ENCODE results near the gene ASPG.

The ASPG gene

DNA sequence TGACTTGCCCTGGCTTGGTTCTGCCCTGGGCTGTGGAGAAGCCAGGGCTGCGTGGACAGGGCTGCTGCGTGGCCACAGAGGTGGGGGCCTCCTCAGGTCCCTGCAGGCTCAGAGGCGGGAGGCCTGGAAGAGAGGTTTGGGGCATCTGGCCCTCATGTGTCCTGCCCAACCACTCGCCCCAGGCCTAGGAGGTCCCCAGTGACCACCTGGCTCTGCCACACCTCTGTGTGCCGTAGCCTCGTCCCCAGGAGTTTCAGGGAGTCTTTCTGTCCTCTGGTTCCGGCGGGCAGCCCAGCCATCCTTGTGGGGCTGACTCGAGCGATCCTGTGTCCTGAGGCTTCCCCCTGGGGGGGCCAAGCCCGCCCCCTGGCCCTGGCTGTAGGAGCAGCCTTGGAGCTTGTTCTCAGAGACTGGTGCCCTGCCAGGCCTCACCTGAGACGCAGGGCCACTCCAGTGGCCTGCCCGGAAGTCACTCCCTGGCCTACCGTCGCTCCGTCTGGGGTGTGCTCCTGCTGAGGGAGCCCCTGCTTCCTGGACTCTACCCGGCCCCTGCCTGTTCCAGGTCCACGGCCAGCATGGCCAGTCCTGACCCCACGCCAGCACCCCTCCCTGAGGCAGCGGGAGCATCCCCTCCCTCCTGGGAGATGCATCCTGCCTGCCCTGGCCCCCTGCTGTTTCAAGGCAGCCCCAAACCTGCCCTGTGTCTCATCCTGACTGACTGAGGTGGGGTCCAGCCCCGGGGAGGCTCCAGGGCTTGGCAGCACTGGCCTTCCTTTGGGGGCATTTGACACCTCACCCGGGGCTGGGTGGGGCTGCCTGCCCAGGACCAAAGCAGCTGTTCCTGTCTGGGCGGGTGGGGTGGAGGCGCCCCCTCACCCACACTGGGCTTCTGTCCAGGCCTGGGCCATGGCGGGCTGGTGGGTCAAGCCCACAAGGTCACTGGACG is 13.9 kb downstream of the ASPG start:
- no peak for ATAC-seq
- no peak for TF ChIP-seq BACH2 (CRISPR knock-in tag; IDR thresholded peaks at IDR 0.05; ENCODE audit: borderline replicate concordance)
- TF ChIP-seq, protein P1, sequence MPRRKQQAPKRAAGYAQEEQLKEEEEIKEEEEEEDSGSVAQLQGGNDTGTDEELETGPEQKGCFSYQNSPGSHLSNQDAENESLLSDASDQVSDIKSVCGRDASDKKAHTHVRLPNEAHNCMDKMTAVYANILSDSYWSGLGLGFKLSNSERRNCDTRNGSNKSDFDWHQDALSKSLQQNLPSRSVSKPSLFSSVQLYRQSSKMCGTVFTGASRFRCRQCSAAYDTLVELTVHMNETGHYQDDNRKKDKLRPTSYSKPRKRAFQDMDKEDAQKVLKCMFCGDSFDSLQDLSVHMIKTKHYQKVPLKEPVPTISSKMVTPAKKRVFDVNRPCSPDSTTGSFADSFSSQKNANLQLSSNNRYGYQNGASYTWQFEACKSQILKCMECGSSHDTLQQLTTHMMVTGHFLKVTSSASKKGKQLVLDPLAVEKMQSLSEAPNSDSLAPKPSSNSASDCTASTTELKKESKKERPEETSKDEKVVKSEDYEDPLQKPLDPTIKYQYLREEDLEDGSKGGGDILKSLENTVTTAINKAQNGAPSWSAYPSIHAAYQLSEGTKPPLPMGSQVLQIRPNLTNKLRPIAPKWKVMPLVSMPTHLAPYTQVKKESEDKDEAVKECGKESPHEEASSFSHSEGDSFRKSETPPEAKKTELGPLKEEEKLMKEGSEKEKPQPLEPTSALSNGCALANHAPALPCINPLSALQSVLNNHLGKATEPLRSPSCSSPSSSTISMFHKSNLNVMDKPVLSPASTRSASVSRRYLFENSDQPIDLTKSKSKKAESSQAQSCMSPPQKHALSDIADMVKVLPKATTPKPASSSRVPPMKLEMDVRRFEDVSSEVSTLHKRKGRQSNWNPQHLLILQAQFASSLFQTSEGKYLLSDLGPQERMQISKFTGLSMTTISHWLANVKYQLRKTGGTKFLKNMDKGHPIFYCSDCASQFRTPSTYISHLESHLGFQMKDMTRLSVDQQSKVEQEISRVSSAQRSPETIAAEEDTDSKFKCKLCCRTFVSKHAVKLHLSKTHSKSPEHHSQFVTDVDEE (CRISPR knock-in tag; IDR thresholded peaks at IDR 0.05) = no peak
- TF ChIP-seq, protein P2, sequence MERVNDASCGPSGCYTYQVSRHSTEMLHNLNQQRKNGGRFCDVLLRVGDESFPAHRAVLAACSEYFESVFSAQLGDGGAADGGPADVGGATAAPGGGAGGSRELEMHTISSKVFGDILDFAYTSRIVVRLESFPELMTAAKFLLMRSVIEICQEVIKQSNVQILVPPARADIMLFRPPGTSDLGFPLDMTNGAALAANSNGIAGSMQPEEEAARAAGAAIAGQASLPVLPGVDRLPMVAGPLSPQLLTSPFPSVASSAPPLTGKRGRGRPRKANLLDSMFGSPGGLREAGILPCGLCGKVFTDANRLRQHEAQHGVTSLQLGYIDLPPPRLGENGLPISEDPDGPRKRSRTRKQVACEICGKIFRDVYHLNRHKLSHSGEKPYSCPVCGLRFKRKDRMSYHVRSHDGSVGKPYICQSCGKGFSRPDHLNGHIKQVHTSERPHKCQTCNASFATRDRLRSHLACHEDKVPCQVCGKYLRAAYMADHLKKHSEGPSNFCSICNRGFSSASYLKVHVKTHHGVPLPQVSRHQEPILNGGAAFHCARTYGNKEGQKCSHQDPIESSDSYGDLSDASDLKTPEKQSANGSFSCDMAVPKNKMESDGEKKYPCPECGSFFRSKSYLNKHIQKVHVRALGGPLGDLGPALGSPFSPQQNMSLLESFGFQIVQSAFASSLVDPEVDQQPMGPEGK (CRISPR knock-in tag; IDR thresholded peaks at IDR 0.05; ENCODE audit: borderline replicate concordance) = no peak

DNA sequence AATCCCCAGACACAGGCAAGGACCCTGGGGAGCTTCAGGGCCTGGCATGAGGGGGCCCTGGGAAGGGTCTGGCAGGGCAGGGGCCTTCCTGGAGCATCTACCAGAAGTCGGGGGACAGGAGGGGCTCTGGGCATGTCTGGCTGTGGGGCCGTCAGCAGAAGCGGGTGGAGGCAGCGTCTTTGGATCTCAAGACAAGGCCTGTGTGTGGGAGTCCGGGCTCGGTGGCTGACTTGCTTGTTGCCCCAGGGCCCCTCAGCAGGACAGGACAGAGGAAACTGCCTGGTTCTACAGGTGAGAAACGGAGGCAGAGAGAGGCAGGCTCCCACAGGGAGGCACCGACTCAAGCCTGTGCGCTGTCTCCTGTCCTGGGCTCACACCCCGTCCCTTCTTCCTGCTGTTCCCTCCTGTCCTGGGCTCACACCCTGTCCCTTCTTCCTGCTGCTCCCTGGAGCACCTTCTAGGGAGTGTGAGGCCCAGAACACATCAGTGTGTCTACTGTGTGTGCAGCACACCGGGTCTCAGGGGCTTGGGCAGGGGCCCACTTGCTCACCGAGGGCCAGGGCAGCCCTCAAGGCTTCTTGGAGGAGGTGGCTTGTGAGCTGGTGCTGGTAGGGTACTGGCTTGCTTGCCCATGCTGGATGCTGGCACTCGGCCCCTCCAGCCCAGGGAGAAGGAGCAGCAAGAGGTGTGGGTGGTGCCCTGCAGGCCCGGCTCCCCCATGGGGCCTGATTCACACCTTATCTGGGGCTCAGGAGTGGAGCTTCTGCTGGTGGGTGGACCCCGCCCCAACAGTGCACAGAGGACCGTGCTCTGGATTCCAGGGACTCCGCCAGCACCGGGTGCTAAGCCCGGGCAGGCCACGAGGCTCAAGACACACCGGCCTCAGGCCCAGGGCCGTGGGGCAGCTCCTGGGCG is 14.9 kb downstream of the ASPG start:
- ATAC-seq = no peak
- TF ChIP-seq ZC3H10 (CRISPR knock-in tag; IDR thresholded peaks at IDR 0.05) = no peak
- TF ChIP-seq RARB (CRISPR knock-in tag; IDR thresholded peaks at IDR 0.05) = no peak
- TF ChIP-seq, protein P1 (CRISPR knock-in tag; IDR thresholded peaks at IDR 0.05) = no peak
- no peak for TF ChIP-seq ZNF70 (CRISPR knock-in tag; IDR thresholded peaks at IDR 0.05)
- no peak for TF ChIP-seq ESRRG (CRISPR knock-in tag; IDR thresholded peaks at IDR 0.05)
- no peak for TF ChIP-seq OSR1 (CRISPR knock-in tag; IDR thresholded peaks at IDR 0.05)
- no peak for TF ChIP-seq TOX (CRISPR knock-in tag; IDR thresholded peaks at IDR 0.05; ENCODE audit: borderline replicate concordance)
- no peak for TF ChIP-seq CSDC2 (CRISPR knock-in tag; IDR thresholded peaks at IDR 0.05)
- TF ChIP-seq, protein P2 (CRISPR knock-in tag; IDR thresholded peaks at IDR 0.05; ENCODE audit: borderline replicate concordance) = no peak
- TF ChIP-seq ARNTL (CRISPR knock-in tag; IDR thresholded peaks at IDR 0.05; ENCODE audit: borderline replicate concordance, low read depth) = no peak
- no peak for TF ChIP-seq ISL1 (CRISPR knock-in tag; IDR thresholded peaks at IDR 0.05)
- no peak for TF ChIP-seq ZNF8 (CRISPR knock-in tag; IDR thresholded peaks at IDR 0.05)
- TF ChIP-seq SNAI2 (CRISPR knock-in tag; IDR thresholded peaks at IDR 0.05) = no peak
- no peak for TF ChIP-seq TCF4 (CRISPR knock-in tag; IDR thresholded peaks at IDR 0.05; ENCODE audit: borderline replicate concordance)
- TF ChIP-seq, protein P3, sequence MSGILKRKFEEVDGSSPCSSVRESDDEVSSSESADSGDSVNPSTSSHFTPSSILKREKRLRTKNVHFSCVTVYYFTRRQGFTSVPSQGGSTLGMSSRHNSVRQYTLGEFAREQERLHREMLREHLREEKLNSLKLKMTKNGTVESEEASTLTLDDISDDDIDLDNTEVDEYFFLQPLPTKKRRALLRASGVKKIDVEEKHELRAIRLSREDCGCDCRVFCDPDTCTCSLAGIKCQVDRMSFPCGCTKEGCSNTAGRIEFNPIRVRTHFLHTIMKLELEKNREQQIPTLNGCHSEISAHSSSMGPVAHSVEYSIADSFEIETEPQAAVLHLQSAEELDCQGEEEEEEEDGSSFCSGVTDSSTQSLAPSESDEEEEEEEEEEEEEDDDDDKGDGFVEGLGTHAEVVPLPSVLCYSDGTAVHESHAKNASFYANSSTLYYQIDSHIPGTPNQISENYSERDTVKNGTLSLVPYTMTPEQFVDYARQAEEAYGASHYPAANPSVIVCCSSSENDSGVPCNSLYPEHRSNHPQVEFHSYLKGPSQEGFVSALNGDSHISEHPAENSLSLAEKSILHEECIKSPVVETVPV (CRISPR knock-in tag; IDR thresholded peaks at IDR 0.05) = no peak
- TF ChIP-seq ZFP30 (CRISPR knock-in tag; IDR thresholded peaks at IDR 0.05) = no peak
- no peak for TF ChIP-seq PPARA (CRISPR knock-in tag; IDR thresholded peaks at IDR 0.05; ENCODE audit: borderline replicate concordance)
